Endodermal cell (in vitro differentiated cells): ENCODE results near the gene RNASEL. TPM values are rescaled to one million over a fixed set of nuclear protein-coding genes. Genes with fewer than 3 reads are reported as not detected.

Experiments used
- DNase-seq: peaks from one replicate; pipeline ENCODE4 v3.0.0-alpha.2; 2017
- H3K27ac ChIP-seq: 2 replicates; pipeline ENCODE4 v1.5.1; 2013; ENCODE audit warnings: mild to moderate bottlenecking, low read depth, low read length, moderate library complexity
- H3K27me3 ChIP-seq: 2 replicates; pipeline ENCODE4 v1.6.1; 2013; ENCODE audit warnings: mild to moderate bottlenecking, low read length, moderate library complexity; ENCODE audit not compliant: insufficient read depth, control insufficient read depth, poor library complexity, severe bottlenecking
- H3K36me3 ChIP-seq: 2 replicates; pipeline ENCODE4 v1.7.0; 2013; ENCODE audit warnings: mild to moderate bottlenecking, low read length, moderate library complexity; ENCODE audit not compliant: control insufficient read depth, insufficient read depth
- H3K4me1 ChIP-seq: one replicate; pipeline ENCODE4 v1.7.0; 2013; ENCODE audit warnings: low read length; ENCODE audit not compliant: control insufficient read depth, insufficient read depth
- H3K4me3 ChIP-seq: 2 replicates; pipeline ENCODE4 v1.5.1; 2013; ENCODE audit warnings: mild to moderate bottlenecking, low read length, moderate library complexity
- H3K9ac ChIP-seq: 2 replicates; pipeline ENCODE4 v1.6.1; 2013; ENCODE audit warnings: mild to moderate bottlenecking, low read length, moderate library complexity; ENCODE audit not compliant: poor library complexity, severe bottlenecking; ENCODE audit errors: extremely low read depth
- H3K9me3 ChIP-seq: 2 replicates; pipeline ENCODE4 v1.6.1; 2013; ENCODE audit warnings: mild to moderate bottlenecking, low read length, moderate library complexity; ENCODE audit not compliant: control insufficient read depth
- H3K27ac Mint-ChIP-seq: 2 replicates; pipeline ENCODE4 v1.8.0; 2020; ENCODE audit warnings: mixed read lengths
- H3K27me3 Mint-ChIP-seq: 2 replicates; pipeline ENCODE4 v1.8.0; 2021; ENCODE audit warnings: mild to moderate bottlenecking, mixed read lengths; ENCODE audit not compliant: insufficient read depth
- H3K36me3 Mint-ChIP-seq: 2 replicates; pipeline ENCODE4 v1.8.0; 2020; ENCODE audit warnings: low read depth, mixed read lengths
- H3K4me1 Mint-ChIP-seq: 2 replicates; pipeline ENCODE4 v1.8.0; 2020; ENCODE audit warnings: mixed read lengths
- H3K4me3 Mint-ChIP-seq: 2 replicates; pipeline ENCODE4 v1.8.0; 2020; ENCODE audit warnings: mild to moderate bottlenecking, moderate library complexity, mixed read lengths
- H3K9me3 Mint-ChIP-seq: 2 replicates; pipeline ENCODE4 v1.8.0; 2020; ENCODE audit warnings: mild to moderate bottlenecking, mixed read lengths
- CTCF ChIP-seq: fragments of 200-600 bp; sonication (generic); conservative IDR thresholded peaks from 2 replicates; pipeline ENCODE4 v1.5.0; 2021; ENCODE audit warnings: antibody characterized with exemption, mild to moderate bottlenecking
- WGBS, 2 experiments: methylation state at CpG; one replicate each; pipeline versions ENCODE4 v1.1.5 to v1.1.7; 2013; ENCODE audit warnings: missing lambda C conversion rate in 2 of 2, mixed read lengths in 1 of 2; ENCODE audit not compliant: insufficient coverage in 1 of 2, insufficient read length in 1 of 2; 5-methylcytosine and 5-hydroxymethylcytosine counted together
- total RNA-seq, 2 donors: library from RNA; stranded (reverse); fragmentation: NEBNext Ultra II Directional in 1 of 2; extraction: Animal tissue kit (Norgen Biotek cat#: 25700) in 1 of 2; gene quantifications; 2 replicates in 1 of 2; 3 replicates in 1 of 2; pipeline ENCODE4 v1.2.1, GENCODE V29; 2021

RNASEL gene
- total RNA-seq, 2 donors from 2014 or later = 2.6 to 3.1 TPM

- no peaks in the 10 kb centered on the region for H3K36me3 Mint-ChIP-seq
- Histone ChIP-seq H3K27ac (no peak overlapping the region), H3K36me3 (peaks cover 13% of the 10 kb centered on the region), H3K4me3 (no peak overlapping the region), H3K4me1 (peaks cover 5% of the 10 kb centered on the region), H3K9ac (no peak overlapping the region), H3K27me3 (peaks cover 9% of the 10 kb centered on the region), H3K9me3 (no peaks in the 10 kb centered on the region)
- TF ChIP-seq CTCF = no peak
- WGBS, 2 experiments = 82 to 83% methylated on average over 5 of the region's 5 CpGs
- H3K9me3 Mint-ChIP-seq = no peaks in the 10 kb centered on the region
- no peak overlapping the region for H3K27ac Mint-ChIP-seq
- DNase-seq = no peak
- peaks cover 24% of the 10 kb centered on the region for H3K27me3 Mint-ChIP-seq
- H3K4me3 Mint-ChIP-seq = no peak overlapping the region
- peaks cover 17% of the 10 kb centered on the region for H3K4me1 Mint-ChIP-seq
Measured at GRCh38 chr1:182600745-182601415, 11.8 kb upstream of the RNASEL start.

GRCh38 chr1:182600036-182600713 is 11.1 kb upstream of the RNASEL start:
- H3K4me3 ChIP-seq = no peak overlapping the region
- Mint-ChIP-seq H3K27ac (peak overlapping the region; percentile 10), H3K4me1 (peaks cover 17% of the 10 kb centered on the region), H3K27me3 (peaks cover 17% of the 10 kb centered on the region), H3K36me3 (no peaks in the 10 kb centered on the region), H3K9me3 (no peaks in the 10 kb centered on the region), H3K4me3 (no peak overlapping the region)
- no peak for TF ChIP-seq CTCF
- H3K9me3 ChIP-seq = no peaks in the 10 kb centered on the region
- H3K4me1 ChIP-seq = peaks cover 5% of the 10 kb centered on the region
- DNase-seq = no peak
- no peak overlapping the region for H3K27ac ChIP-seq
- H3K36me3 ChIP-seq = peaks cover 13% of the 10 kb centered on the region
- WGBS, 2 experiments = 96 to 98% methylated on average over 7 to 17 of the region's 17 CpGs
- no peak overlapping the region for H3K9ac ChIP-seq
- peaks cover 8% of the 10 kb centered on the region for H3K27me3 ChIP-seq

GRCh38 chr1:182599339-182599738 is 10.3 kb upstream of the RNASEL start:
- Histone ChIP-seq H3K4me3 (no peak overlapping the region), H3K9ac (no peak overlapping the region), H3K9me3 (no peaks in the 10 kb centered on the region), H3K4me1 (peaks cover 5% of the 10 kb centered on the region), H3K27ac (no peak overlapping the region), H3K27me3 (no peaks in the 10 kb centered on the region), H3K36me3 (peaks cover 13% of the 10 kb centered on the region)
- peak; percentile 88 for DNase-seq
- Mint-ChIP-seq H3K4me3 (no peak overlapping the region), H3K4me1 (peaks cover 14% of the 10 kb centered on the region), H3K27me3 (peaks cover 8% of the 10 kb centered on the region), H3K27ac (peak overlapping the region; percentile 10), H3K9me3 (no peaks in the 10 kb centered on the region), H3K36me3 (no peaks in the 10 kb centered on the region)
- peak; percentile 83 for TF ChIP-seq CTCF
- 86 to 95% methylated on average over 5 to 6 of the region's 6 CpGs for WGBS, 2 experiments
